ENCODE data around the gene METTL14. TPM values are rescaled to one million over a fixed set of nuclear protein-coding genes. Genes with fewer than 3 reads are reported as not detected.

The METTL14 gene
- total and polyA plus RNA-seq, 2 donors (not counting 1 experiment from before 2014, with no cell fraction given), result 8.0 to 74.8 TPM

DNA sequence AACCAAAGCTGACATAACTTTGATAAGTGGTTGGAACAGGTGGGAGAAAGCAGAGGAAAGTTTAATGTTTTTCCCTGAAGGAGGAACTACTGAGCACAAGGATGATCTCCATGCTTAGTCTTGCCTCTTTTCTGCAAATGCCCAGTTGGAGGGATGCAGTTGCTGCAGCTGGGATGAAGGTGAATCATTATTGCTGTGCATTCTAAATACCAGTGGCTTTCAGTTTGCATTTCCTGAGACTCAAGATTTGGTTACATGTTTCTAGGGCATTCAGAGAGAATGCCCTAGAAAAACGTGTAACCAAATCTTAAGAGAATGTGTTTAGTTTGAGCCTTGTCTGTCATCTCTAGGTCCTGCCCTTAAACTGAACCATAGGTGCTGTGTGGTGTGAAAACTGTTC lies 42.2 kb downstream of the METTL14 start:
- Mint-ChIP-seq H3K4me3 (no peak overlapping the region), H3K9me3 (ENCODE audit: insufficient read depth) (no peaks in the 10 kb centered on the region), H3K27me3 (no peaks in the 10 kb centered on the region), H3K4me1 (no peaks in the 10 kb centered on the region), H3K27ac (no peak overlapping the region)
- no peak overlapping the region for H2AFZ ChIP-seq (ENCODE audit: insufficient read depth, low read depth, low read length, poor library complexity, severe bottlenecking)
- H3K36me3 ChIP-seq (replicated peaks in 1 of 2; ENCODE audit: control extremely low read depth in 1 of 2, control insufficient read depth in 1 of 2, extremely low read depth in 1 of 2, insufficient read depth in 2 of 2, low read length in 1 of 2), result peaks cover 10 to 22% of the 10 kb centered on the region in 2 experiments
- no peaks in the 10 kb centered on the region for H3K9me3 ChIP-seq (ENCODE audit: control extremely low read depth in 1 of 3, control insufficient read depth in 2 of 3, insufficient read depth in 1 of 3, low read length in 2 of 3)
- H3K4me3 ChIP-seq (ENCODE audit: control extremely low read depth in 1 of 5, extremely low read depth in 1 of 5, insufficient read depth in 1 of 5, low read depth in 2 of 5, low read length in 4 of 5), result no peak overlapping the region
- H3K27me3 ChIP-seq (replicated peaks in 1 of 4; ENCODE audit: control extremely low read depth in 1 of 4, control insufficient read depth in 3 of 4, insufficient read depth in 4 of 4, low read length in 3 of 4), result no peaks in the 10 kb centered on the region
- 86% methylated on average over 1 of the region's 1 CpG for WGBS (ENCODE audit: insufficient coverage)
- POLR2A ChIA-PET, result no interaction called here
- CTCF ChIA-PET, result interaction anchor here (1.1 kb wide), 1 partner anchor 11 kb away, joined by 3 read pairs; no protein-coding TSS in a partner anchor
- no peak for DNase-seq
- no peaks in the 10 kb centered on the region for H3K79me2 ChIP-seq (ENCODE audit: control insufficient read depth, insufficient read depth, low read length)
- no peak for ATAC-seq (ENCODE audit: low read depth)
- TF ChIP-seq, protein P1, sequence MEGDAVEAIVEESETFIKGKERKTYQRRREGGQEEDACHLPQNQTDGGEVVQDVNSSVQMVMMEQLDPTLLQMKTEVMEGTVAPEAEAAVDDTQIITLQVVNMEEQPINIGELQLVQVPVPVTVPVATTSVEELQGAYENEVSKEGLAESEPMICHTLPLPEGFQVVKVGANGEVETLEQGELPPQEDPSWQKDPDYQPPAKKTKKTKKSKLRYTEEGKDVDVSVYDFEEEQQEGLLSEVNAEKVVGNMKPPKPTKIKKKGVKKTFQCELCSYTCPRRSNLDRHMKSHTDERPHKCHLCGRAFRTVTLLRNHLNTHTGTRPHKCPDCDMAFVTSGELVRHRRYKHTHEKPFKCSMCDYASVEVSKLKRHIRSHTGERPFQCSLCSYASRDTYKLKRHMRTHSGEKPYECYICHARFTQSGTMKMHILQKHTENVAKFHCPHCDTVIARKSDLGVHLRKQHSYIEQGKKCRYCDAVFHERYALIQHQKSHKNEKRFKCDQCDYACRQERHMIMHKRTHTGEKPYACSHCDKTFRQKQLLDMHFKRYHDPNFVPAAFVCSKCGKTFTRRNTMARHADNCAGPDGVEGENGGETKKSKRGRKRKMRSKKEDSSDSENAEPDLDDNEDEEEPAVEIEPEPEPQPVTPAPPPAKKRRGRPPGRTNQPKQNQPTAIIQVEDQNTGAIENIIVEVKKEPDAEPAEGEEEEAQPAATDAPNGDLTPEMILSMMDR (IDR thresholded peaks at IDR 0.05), result no peak
- no peak for TF ChIP-seq EZH2 (IDR thresholded peaks at IDR 0.05; ENCODE audit: borderline replicate concordance, insufficient read depth, low read depth, low read length, poor library complexity, severe bottlenecking)
- no peak overlapping the region for H3K27ac ChIP-seq (ENCODE audit: low read length in 2 of 2)
- H3K4me1 ChIP-seq (ENCODE audit: control insufficient read depth in 2 of 2, insufficient read depth in 2 of 2, low read length in 2 of 2), result no peaks in the 10 kb centered on the region
- no peak overlapping the region for H3K9ac ChIP-seq (ENCODE audit: low read length)
- H3K4me2 ChIP-seq (replicated peaks; ENCODE audit: low read depth, low read length, poor library complexity, severe bottlenecking), result no peak overlapping the region
- H4K20me1 ChIP-seq (ENCODE audit: control insufficient read depth, insufficient read depth, low read length, poor library complexity, severe bottlenecking), result no peaks in the 10 kb centered on the region
- intact Hi-C loops (cut with micrococcal nuclease), result no loop called here

DNA sequence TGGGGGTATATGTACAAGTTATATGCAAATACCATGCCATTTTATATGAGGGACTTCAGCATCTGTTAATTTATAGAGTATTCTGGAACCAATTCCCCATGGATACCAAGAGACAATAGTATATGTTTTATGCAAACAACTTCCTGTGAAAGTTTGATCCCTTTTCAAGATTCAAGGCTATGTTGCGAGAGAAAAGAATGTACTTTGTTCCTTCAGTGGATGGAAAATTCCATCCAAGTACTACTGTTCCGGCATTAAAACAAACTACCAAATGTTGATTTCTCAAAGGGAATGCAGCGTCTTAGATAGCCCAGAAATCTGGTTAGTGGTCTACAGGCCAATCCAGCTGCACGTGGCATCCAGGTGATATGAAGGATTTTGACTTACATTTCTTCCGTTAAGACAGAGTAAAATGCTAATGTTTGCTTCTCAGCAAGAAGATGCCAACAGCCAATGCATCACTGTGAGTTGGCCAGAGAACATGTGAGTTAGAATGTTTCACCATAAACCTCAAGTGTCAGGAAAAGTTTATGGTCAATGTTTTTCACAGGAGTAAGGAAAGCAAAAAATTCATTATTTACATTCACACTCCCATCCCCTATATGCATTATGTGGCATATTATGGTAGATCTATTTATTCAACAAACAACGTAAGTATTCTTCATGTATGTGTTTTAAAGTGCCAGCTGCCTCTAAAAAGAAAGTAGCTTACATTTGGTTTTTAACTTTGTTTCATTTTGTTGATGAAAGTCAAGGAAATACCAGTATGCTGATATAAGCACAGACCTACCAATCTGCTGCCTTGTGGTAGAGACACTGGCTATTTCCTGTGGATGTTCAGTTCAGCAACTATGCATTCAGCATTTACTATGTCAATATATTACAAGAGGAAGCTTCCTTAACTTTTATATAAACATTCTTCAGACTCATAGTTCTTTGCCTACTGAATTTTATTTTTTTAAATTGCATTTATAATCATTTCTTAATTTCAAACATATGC lies 44.4 kb downstream of the METTL14 start:
- no peaks in the 10 kb centered on the region for H3K9me3 ChIP-seq (ENCODE audit: control extremely low read depth in 1 of 3, control insufficient read depth in 2 of 3, insufficient read depth in 1 of 3, low read length in 2 of 3)
- Mint-ChIP-seq H3K27ac (no peak overlapping the region), H3K4me1 (no peaks in the 10 kb centered on the region), H3K27me3 (no peaks in the 10 kb centered on the region), H3K4me3 (no peak overlapping the region), H3K9me3 (ENCODE audit: insufficient read depth) (no peaks in the 10 kb centered on the region)
- ATAC-seq (ENCODE audit: low read depth) (no peak), DNase-seq (no peak)
- H3K9ac ChIP-seq (ENCODE audit: low read length), result no peak overlapping the region
- intact Hi-C loops (cut with micrococcal nuclease), result no loop called here
- peaks cover 15 to 20% of the 10 kb centered on the region in 2 experiments for H3K36me3 ChIP-seq (replicated peaks in 1 of 2; ENCODE audit: control extremely low read depth in 1 of 2, control insufficient read depth in 1 of 2, extremely low read depth in 1 of 2, insufficient read depth in 2 of 2, low read length in 1 of 2)
- no peak overlapping the region for H2AFZ ChIP-seq (ENCODE audit: insufficient read depth, low read depth, low read length, poor library complexity, severe bottlenecking)
- ChIA-PET POLR2A (no interaction called here), CTCF (interaction anchor here (1.5 kb wide), 2 partner anchors 10 to 164 kb away, joined by 3 read pairs; no protein-coding TSS in a partner anchor)
- no peak for TF ChIP-seq EZH2 (IDR thresholded peaks at IDR 0.05; ENCODE audit: borderline replicate concordance, insufficient read depth, low read depth, low read length, poor library complexity, severe bottlenecking)
- TF ChIP-seq, protein P1 (IDR thresholded peaks at IDR 0.05), result no peak
- no peaks in the 10 kb centered on the region for H3K4me1 ChIP-seq (ENCODE audit: control insufficient read depth in 2 of 2, insufficient read depth in 2 of 2, low read length in 2 of 2)
- no peaks in the 10 kb centered on the region for H3K27me3 ChIP-seq (replicated peaks in 1 of 4; ENCODE audit: control extremely low read depth in 1 of 4, control insufficient read depth in 3 of 4, insufficient read depth in 4 of 4, low read length in 3 of 4)
- 100% methylated on average over 4 of the region's 6 CpGs for WGBS (ENCODE audit: insufficient coverage)
- H3K27ac ChIP-seq (ENCODE audit: low read length in 2 of 2), result no peak overlapping the region
- H4K20me1 ChIP-seq (ENCODE audit: control insufficient read depth, insufficient read depth, low read length, poor library complexity, severe bottlenecking), result no peaks in the 10 kb centered on the region
- no peak overlapping the region for H3K4me2 ChIP-seq (replicated peaks; ENCODE audit: low read depth, low read length, poor library complexity, severe bottlenecking)
- no peaks in the 10 kb centered on the region for H3K79me2 ChIP-seq (ENCODE audit: control insufficient read depth, insufficient read depth, low read length)
- H3K4me3 ChIP-seq (ENCODE audit: control extremely low read depth in 1 of 5, extremely low read depth in 1 of 5, insufficient read depth in 1 of 5, low read depth in 2 of 5, low read length in 4 of 5), result no peak overlapping the region

Data from B cell (primary cell).